Measurements from ENCODE around the gene PSMA3. TPM values are rescaled to one million over a fixed set of nuclear protein-coding genes. Genes with fewer than 3 reads are reported as not detected.

PSMA3 gene
- total and polyA plus RNA-seq, 9 of the 15 experiments (the other 6 are each of a cell fraction or from before 2014, with no cell fraction given): 129 to 786 (median 319) TPM

- TF ChIP-seq JUND (IDR thresholded peaks at IDR 0.05; ENCODE audit: borderline replicate concordance, low read depth, low read length) (peak; percentile 58; the same call in 1 of the 2 replicates), JUND (tag; IDR thresholded peaks at IDR 0.05; ENCODE audit: borderline replicate concordance, low read depth, low read length) (peak; percentile 18; the same call in 1 of the 3 replicates), FOXJ2 (tag; IDR thresholded peaks at IDR 0.05) (no peak), HCFC1 (IDR thresholded peaks at IDR 0.05; ENCODE audit: low read depth, low read length) (no peak), OTX1 (CRISPR knock-in tag; IDR thresholded peaks at IDR 0.05) (no peak), ZBTB1 (CRISPR knock-in tag; IDR thresholded peaks at IDR 0.05; ENCODE audit: borderline replicate concordance, low read depth) (no peak), NR2F6 (CRISPR knock-in tag; IDR thresholded peaks at IDR 0.05) (no peak), TCFL5 (CRISPR knock-in tag; conservative IDR thresholded peaks at IDR 0.05) (no peak), HOXB6 (CRISPR knock-in tag; IDR thresholded peaks at IDR 0.05; ENCODE audit: borderline replicate concordance) (no peak), ILF3 (IDR thresholded peaks at IDR 0.05; ENCODE audit: borderline replicate concordance) (peak; percentile 22; the same call in 1 of the 2 replicates), ZNF592 (IDR thresholded peaks at IDR 0.05) (peak; percentile 58), ZBTB8A (IDR thresholded peaks at IDR 0.05; ENCODE audit: partially characterized antibody) (peak; percentile 66), ZNF197 (CRISPR knock-in tag; IDR thresholded peaks at IDR 0.05; ENCODE audit: low read depth) (no peak), ATF6 (CRISPR knock-in tag; IDR thresholded peaks at IDR 0.05) (no peak), NELFE (IDR thresholded peaks at IDR 0.05; ENCODE audit: insufficient read depth, insufficient read length) (no peak), RFX5 (IDR thresholded peaks at IDR 0.05; ENCODE audit: low read depth, low read length) (peak; percentile 50; the same call in 1 of the 2 replicates), EP400 (IDR thresholded peaks at IDR 0.05) (no peak)
- TF ChIP-seq, protein P1, sequence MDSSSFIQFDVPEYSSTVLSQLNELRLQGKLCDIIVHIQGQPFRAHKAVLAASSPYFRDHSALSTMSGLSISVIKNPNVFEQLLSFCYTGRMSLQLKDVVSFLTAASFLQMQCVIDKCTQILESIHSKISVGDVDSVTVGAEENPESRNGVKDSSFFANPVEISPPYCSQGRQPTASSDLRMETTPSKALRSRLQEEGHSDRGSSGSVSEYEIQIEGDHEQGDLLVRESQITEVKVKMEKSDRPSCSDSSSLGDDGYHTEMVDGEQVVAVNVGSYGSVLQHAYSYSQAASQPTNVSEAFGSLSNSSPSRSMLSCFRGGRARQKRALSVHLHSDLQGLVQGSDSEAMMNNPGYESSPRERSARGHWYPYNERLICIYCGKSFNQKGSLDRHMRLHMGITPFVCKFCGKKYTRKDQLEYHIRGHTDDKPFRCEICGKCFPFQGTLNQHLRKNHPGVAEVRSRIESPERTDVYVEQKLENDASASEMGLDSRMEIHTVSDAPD (CRISPR knock-in tag; IDR thresholded peaks at IDR 0.05): no peak
These were observed 5.1 kb upstream of the PSMA3 start (continued) for GRCh38 chr14:58239244-58240195.

Measured in K562 (cell line).